GM21526 (cell line): ENCODE data around the gene HEXD.

Source experiments
- ATAC-seq: cut with Tn5 transposase; IDR thresholded peaks from one replicate; pipeline ENCODE4 v1.9.1; 2021; ENCODE audit warnings: moderate library complexity; ENCODE audit not compliant: unreplicated experiment, low FRiP score

HEXD gene

DNA sequence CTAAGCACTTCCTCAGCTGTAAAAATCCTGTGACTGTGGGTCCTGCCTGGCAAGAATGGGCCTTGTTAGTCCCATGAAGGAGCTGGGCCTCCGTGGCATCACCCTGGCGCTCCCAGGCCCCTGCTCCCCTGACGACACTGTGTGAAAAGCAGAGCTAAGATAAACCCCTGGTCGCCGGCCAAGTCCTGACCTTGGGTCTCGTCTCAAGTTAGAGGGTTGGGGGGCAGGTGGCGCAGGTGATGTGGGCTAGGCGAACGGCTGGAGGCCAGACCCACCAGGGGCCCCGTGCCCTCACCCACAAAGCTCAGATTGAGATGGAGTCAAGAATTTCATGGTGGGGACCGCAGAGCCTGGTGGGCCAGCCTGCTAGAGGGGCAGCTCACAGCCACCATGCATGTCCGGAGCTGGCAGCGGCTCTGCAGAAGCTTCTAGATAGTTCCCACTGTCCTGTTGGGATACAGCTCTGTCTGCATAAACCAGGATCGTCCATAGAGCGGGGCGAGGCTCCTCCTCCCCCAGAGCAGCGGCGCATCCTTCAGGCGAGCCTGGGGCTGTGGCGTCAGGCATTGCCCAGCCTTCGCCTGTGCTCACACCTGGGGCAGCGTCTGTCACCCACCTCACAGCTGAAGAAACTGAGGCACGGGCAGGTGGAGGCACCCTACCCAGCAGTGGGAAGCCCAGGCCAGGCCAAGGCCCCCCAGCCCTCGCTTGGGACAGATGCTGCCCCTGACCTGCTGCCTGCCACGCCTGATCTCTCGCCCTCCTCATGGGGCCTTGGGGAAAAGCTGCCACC, 20.4 kb downstream of the HEXD start:
- ATAC-seq = no peak

DNA sequence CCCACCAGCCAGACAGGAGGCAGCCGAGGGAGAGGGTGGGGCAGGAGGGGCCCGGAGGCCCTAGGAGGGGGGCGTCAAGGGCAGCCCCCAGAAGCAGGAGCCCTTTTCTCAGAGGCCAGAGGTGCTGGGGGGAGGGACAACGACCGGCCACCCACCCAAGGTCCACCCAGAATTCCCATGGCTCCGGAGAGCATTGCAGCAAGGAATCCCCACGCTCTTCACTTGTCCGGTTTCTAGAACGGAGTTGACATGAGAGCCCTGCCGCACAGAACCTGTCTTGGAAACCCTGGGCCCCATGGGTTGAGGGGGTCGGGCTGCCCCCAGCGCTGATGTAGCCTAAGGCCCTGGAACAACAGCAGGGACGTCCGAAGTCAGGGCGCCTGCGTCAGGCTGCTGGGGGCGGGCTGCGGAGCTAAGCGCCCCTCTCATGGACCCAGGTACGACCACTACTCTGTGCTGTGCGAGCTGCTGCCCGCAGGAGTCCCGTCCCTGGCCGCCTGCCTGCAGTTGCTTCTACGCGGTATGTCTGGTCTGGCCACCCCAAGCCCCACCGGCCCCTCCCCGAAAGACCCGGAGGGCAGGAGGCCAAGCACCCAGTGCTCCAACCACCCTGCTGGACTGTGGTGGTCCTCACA, 21.2 kb downstream of the HEXD start:
- no peak for ATAC-seq

GRCh38 chr17:82439829-82440365, 21.8 kb downstream of the HEXD start:
- ATAC-seq = no peak

DNA sequence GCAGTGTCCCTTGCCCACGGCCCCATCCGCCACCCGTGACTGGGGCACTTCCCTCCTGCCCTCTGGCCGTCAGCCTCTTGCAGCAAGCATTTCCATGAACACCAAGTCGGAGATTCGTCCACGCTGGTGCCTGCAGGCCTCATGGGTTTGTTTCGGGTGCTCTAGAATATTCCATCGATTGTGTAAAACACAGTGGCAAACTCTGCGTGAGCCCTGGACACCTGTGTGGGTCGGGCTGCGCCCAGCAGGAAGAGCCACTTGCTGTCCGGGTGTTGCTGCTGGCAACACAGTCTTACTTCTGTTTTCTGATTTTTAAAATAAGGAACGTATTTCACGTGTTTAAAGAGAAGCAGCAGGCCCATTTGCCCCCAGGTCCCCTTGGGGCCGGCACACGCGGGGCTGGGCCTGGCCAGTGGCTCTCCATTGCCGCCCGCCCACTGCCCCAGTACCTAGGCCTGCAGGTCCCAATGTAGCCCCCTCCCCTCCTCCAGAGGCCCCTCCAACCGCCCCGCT, 22.4 kb downstream of the HEXD start:
- ATAC-seq = no peak

DNA sequence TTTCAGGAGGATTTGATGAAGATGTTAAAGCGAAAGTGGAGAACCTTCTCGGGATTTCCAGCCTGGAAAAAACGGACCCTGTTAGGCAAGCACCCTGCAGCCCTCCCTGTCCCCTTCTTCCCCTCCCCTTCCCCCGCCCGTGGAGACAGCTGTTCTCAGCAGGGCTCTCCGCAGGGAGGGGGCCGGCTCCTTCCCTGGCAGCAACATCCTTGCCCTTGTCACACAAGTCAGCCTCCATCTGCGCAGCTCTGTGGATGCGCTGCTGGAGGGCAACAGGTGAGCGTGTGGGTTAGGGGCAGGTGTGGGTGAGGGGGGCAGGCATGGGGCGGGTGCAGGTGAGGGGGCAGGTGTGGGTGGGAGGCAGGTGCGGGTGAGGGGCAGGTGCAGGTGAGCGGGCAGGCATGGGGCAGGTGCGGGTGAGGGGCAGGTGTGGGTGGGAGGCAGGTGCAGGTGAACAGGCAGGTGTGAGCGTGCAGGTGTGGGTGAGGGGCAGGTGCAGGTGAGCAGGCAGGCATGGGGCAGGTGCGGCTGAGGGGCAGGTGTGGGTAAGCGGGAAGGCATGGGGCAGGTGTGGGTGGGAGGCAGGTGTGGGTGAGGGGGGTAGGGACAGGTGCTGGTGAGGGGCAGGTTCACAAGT, 23.0 kb downstream of the HEXD start:
- no peak for ATAC-seq

GRCh38 chr17:82441691-82442487, 23.7 kb downstream of the HEXD start:
- ATAC-seq = no peak

DNA sequence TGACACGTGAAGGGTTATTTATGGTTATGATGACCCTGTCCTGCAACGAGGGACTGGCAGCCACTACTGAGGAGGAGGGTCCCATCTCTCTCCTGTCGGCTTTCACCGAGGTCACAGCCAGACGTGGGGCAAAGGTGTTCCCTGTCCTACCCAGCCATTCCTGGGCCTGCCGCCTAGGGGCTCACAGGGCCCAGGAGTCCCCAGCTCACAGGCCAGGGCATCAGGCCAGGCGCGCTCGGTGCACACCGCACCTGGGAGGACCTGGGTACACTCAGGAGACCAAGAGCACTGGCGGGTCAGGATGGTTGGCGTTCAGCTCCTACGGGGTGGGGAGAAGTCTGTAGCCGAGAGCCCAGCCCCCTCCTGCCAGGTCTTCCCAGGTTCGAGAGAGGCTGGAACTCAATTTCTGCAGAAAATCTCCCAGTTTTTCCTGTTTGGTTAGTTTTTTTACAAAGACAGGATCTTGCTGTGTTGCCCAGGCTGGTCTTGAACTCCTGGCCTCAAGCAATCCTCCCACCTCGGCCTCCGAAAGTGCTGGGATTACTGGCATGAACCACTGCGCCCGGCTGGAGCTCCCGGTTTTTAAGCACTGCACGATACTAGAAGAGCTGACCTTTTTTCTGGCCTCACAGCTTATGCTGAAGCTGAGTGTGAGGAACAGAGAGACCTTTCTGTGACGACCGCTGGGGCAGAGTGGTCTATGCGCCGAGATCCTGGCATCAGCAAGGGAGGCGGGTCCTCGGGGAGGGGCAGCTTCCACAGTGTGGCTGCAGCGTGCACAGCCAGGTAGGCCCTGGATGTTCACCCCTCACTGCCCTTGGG, 24.7 kb downstream of the HEXD start:
- ATAC-seq = no peak

- ATAC-seq = no peak
Observed at GRCh38 chr17:82443465-82444283, 25.5 kb downstream of the HEXD start.

- ATAC-seq = no peak
Observed at GRCh38 chr17:82444284-82444893, 26.2 kb downstream of the HEXD start.

- no peak for ATAC-seq
Observed at GRCh38 chr17:82444941-82445521, 26.9 kb downstream of the HEXD start.

GRCh38 chr17:82445542-82445941, 27.4 kb downstream of the HEXD start:
- ATAC-seq = no peak

DNA sequence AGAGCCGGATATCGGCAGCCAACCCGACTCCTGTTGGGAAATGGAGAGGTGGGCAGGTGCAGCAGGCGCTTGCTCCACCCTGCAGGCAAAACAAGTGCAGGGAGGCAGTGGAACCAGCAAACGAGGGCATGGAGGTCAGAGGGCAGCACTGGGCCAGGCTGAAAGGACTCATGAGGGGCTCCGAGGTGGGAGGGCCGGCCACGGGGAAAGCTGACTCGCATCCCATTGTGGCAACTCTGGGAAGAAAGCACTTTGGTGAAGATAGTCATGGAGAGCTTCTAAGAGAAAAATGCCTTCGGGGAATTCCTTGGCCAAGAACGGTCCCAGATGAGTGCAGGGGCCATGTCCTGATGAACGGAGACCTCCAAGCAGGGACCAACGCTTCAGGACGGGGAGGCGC, 28.0 kb downstream of the HEXD start:
- ATAC-seq = no peak

- no peak for ATAC-seq
Observed at GRCh38 chr17:82446649-82447048, 28.5 kb downstream of the HEXD start.

DNA sequence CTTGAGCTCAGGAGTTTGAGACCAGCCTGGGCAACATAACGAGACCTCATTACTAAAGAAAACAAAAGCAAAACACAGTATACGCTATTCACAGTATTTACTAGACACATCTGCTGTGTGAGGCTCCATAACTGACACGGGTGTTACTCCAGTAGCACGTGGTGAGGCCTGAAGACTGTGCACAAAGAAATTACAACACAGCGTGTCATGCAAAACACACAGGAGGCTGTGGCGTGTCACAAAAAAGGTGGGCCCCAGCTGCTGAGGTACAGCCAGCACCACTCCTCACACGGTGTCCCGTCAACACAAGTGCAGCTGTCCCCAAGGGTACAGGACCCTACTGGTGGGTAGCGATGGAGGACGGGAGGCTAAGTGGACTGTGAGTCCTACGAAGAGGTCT, 29.7 kb downstream of the HEXD start:
- ATAC-seq = no peak

DNA sequence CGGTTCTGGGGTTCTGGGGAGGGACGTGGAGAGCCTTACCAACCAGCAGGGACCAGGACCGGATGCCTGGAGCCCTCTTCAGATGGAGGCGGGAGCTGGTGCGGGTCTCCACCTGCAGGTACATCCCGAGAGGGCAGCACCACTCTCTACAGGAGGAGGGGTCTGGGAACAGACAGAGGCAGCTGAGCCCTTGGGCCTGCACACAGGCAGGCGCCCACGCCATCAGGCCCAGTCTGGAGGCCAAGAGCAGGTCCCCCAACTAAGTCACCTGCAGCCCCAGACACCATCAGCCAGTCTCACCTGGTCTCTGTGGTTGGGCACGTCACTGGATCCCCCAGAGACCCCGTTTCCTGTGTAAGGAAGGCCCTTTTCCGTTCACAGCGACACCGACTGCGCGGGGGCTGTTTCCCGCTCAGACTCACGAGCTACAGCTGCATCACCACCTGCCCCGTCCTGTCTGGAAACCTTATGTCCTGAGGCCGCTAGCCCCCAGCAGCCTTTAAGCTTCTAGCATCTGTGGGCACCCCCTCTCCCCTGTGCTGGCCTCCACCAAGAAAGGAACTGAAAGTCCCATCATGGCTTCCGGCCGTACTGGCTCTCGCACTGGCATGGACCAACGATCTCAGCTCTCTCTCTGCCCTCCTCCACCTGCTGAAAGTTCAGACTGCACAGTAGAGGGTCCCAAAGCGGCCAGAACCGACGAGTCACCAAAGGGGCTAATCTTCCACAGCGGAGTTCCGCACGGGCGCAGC, 31.2 kb downstream of the HEXD start:
- ATAC-seq = peak; percentile 54

DNA sequence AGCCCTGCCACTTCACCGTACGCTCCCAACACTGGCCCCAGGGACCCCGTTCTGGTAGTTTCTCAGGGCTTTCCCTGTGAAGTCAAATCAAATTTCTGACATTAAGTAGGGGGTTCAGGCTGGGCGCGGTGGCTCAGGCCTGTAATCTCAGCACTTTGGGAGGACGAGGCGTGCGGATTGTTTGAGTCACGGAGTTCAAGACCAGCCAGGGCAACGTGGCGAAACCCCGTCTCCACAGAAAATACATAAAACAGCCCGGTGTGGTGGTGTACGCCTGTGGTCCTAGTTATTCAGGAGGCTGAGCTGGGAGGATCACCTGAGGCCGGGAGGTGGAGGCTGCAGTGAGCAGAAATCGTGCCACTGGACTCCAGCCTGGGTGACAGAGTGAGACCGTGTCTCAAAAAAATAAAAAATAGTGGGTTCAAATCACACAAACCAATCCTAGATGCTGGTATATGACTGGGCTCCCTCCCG, 31.8 kb downstream of the HEXD start:
- ATAC-seq = no peak
